ENCODE results near the gene GIPC2.
"Not testable (repeated sequence)": the region's sequence is repeated elsewhere in the genome, so short reads cannot be mapped to it uniquely, and the experiment has no call there.

DNA sequence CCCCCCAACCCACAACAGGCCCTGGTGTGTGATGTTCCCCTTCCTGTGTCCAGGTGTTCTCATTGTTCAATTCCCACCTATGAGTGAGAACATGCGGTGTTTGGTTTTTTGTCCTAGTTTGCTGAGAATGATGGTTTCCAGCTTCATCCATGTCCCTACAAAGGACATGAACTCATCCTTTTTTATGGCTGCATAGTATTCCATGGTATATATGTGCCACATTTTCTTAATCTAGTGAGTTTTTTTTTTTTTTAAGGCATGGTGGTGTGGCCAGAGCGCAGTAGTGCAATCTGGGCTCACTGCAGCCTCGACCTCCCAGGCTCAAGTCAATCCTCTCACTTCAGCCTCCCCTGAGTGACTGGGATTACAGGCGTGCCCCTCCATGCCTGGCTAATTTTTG is 24.6 kb upstream of the GIPC2 start:
- TF ChIP-seq, protein P1, sequence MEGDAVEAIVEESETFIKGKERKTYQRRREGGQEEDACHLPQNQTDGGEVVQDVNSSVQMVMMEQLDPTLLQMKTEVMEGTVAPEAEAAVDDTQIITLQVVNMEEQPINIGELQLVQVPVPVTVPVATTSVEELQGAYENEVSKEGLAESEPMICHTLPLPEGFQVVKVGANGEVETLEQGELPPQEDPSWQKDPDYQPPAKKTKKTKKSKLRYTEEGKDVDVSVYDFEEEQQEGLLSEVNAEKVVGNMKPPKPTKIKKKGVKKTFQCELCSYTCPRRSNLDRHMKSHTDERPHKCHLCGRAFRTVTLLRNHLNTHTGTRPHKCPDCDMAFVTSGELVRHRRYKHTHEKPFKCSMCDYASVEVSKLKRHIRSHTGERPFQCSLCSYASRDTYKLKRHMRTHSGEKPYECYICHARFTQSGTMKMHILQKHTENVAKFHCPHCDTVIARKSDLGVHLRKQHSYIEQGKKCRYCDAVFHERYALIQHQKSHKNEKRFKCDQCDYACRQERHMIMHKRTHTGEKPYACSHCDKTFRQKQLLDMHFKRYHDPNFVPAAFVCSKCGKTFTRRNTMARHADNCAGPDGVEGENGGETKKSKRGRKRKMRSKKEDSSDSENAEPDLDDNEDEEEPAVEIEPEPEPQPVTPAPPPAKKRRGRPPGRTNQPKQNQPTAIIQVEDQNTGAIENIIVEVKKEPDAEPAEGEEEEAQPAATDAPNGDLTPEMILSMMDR (IDR thresholded peaks at IDR 0.05) = not testable (repeated sequence)
- not testable (repeated sequence) for TF ChIP-seq EZH2 (IDR thresholded peaks at IDR 0.05; ENCODE audit: borderline replicate concordance, insufficient read depth, low read depth, low read length, poor library complexity, severe bottlenecking)

Measured in B cell (primary cell).